Stimulated activated naive CD8-positive, alpha-beta T cell treated with anti-CD3 and anti-CD28 coated beads, Interleukin-15, Interleukin-2, amounts not matched to agents 100 U/mL and 50 U/mL, for 24 hours (primary cell): ENCODE measurements around the gene CASP10.
A peak's percentile ranks its signal among the peaks of the same experiment; 100 is the strongest.
"Not testable (repeated sequence)": the region's sequence is repeated elsewhere in the genome, so short reads cannot be mapped to it uniquely, and the experiment has no call there.

Experiments
- ATAC-seq: fragments of 150-1000 bp; cut with Tn5 transposase; one replicate; pipeline ENCODE4 v1.10.0; 2021
- DNase-seq: peaks from one replicate; pipeline ENCODE4 v3.0.0; 2021

The CASP10 gene

DNA sequence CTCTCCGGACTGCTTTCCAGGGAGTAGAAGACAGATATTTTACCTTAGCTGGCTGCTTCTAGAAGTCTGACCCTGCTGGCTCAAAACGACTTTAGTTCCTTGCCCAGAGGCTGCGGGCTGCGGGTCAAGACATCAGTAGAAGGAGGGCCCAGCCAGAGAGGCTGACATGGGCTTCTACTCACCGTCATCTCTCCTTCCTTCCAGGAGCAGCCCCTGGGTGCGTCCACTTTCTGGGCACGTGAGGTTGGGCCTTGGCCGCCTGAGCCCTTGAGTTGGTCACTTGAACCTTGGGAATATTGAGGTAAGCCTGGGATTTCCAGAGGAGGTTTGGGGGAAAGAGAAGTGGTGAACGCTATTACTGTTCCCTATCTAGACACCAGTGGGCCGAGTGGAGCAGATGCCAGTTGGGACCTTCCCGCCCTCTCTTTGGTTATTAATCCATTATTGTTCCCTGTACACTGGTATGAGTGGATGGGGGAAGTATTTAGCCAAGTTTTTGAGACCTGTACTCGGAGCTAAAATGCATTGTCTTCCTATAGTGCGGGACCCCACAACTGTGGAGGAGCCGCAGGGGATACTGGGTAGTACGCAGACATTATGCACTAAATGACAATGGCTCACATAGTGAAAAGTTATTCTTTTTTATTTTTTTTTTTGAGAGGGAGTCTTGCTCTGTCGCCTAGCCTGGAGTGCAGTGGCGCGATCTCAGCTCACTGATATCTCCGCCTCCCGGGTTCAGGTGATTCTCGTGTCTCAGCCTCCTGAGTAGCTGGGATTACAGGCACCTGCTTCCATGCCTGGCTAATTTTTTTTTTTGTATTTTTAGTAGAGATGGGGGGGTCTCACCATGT is 51.1 kb downstream of the CASP10 start:
- DNase-seq (peak; percentile 40), ATAC-seq (no peak)

DNA sequence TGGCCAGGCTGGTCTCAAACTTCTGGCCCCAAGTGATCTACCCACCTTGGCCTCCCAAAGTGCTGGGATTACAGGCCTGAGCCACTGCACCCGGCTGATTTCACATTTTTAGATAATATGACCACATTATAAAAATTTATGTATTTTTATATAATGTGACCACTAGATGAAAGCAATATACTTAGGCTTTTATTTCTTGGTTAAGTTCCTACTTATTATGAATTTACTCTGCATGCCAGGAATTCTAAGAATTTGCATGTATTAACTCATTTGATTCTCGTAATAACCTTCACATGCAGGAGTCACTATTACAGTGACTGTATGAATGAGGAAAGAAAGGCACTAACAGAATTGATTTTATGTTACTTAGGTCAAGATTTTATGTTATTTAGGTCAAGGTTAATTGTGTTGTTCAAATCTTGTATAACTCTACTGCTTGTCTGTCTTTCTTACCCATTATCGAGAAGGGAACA is 51.8 kb downstream of the CASP10 start:
- DNase-seq (no peak), ATAC-seq (no peak)

DNA sequence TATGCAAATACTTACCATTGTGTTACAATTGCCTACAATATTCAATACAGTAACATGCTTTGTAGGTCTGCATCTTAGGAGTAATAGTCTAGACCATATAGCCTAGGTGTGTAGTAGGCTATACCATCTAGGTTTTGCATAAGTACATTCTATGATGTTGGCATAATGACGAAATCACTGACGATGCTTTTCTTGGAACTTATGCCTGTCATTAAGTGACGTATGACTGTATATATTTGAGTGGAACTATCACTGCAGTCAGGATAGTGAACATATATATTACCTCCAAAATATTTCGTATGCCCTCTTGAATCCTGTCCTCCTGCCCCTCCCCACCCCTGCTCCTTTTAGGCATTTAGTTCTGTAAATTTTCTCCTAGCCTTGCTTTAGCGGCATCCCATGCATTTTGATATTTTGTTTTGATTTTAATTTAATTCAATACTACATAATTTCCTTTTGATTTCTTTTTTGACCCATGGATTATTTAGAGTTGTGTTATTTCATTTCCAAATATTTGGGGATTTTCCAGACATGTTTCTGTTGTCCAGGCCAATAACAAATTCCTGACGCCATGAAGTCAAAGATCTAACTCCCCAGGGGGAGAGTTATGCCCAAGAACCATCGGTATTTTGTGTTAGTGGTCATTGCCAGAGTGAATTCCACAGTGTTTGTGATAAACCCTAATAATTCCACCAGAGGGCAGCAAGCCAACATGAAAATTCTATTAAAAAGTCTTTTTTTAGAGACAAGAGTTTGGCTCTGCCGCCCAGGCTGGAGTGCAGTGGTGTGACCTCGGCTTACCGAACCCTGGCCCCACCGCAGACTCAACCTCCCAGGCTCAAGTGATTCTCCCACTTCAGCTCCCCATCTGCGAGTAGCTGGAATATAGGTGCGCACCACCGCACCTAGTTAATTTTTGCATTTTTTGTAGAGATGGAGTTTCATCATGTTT is 53.2 kb downstream of the CASP10 start:
- ATAC-seq (no peak), DNase-seq (peak; percentile 37)

DNA sequence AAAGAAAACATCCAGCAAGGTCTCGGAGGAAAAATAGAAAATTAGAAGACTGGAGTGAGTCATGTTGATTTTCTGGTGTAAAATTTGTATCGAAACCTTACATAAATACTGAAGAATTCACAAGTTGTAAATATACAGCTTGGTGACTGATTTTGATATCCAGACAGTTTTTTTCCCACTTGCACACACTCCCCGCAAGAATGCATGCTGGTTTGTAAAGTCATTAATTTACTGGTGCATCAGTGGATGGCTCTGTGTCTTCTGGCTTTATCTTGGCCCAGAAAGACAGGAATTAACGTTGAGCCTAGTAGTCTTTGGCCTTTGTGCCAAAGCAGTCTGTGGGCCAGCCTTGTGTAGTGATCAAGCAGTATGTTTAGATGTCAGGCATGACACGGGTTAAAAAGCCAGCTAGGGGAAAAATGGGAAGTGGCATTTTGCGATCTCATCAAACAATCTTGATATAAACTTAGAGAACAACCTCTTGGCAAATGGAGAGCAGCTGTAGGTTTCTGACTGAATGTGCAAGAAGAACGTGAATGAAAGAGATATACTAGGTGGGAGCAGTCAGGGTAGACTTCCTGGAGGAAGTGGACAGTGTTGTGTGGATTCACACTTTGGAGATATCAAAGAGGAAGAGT is 54.7 kb downstream of the CASP10 start:
- no peak for DNase-seq

GRCh38 chr2:201239167-201239935 is 56.4 kb downstream of the CASP10 start:
- ATAC-seq: not testable (repeated sequence)

More for the DNA sequence above, 54.7 kb downstream of the CASP10 start:
- ATAC-seq: no peak

GRCh38 chr2:201242571-201243277 is 59.8 kb downstream of the CASP10 start:
- DNase-seq: no peak
- ATAC-seq: no peak

More at GRCh38 chr2:201239167-201239935, 56.4 kb downstream of the CASP10 start:
- DNase-seq: not testable (repeated sequence)

DNA sequence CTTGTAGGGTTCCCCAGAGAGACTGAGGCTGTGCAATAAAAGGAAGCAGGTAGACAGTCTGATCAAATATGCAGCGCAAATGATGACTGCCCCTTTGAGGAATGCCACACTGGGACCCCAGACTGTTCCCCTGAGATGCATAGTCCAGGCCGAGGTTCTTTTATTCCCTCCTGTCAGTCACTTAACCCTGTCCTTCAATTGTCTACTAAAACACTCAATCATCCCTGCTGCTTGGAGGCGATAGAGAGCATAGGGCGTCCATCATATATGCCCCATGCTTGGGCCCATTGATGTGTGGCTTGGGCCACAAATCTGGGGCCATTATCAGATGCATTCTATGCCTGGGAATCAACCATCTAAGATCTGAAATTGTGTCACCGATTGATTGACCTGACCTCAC is 61.9 kb downstream of the CASP10 start:
- DNase-seq (no peak), ATAC-seq (no peak)

DNA sequence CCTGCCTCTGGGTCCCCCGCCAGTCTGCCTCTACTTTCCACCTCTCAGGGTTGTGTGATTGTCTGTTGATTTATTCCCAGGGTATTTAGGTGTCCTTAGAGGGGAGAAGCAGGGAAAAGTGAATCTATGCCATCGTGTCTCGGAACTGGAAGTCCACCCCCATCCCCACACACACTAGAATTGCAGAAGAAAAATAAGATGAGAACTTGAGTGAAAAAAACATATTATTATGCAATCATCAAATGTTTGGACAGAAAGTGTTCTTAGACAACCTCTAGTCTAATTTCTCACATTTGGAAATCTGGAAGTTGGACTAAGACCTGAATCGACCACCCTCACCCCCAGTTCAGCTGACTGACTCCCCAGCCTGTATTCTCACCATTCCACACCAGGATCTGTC is 63.3 kb downstream of the CASP10 start:
- ATAC-seq: no peak

DNA sequence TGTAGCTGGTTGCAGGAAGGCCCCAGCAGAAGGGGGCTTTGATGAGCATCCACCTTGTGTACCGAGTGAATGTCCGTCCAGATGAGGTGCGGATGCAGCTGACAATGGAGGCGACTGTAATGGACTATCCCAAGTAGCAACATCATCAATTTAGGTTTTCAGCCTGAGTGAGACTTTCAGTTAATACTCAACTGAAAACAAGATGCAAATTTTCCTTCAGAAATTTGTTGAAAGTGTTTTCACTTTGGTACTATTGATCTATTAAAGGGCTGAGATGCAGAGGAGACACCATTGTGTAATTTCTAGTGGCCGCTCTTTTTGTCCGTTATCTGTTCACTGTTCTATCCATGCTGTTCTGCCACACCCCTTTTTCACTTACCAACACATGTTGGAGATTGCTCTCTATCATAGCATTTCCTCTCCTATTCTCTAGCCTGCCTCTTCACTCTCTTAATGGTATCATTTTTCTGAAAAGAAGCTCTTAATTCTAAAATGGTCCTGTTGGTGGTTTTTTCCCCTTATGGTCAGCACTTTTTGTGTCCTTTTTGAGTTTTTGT is 65.4 kb downstream of the CASP10 start:
- DNase-seq (no peak), ATAC-seq (no peak)

More for the DNA sequence above, 63.3 kb downstream of the CASP10 start:
- DNase-seq: no peak

DNA sequence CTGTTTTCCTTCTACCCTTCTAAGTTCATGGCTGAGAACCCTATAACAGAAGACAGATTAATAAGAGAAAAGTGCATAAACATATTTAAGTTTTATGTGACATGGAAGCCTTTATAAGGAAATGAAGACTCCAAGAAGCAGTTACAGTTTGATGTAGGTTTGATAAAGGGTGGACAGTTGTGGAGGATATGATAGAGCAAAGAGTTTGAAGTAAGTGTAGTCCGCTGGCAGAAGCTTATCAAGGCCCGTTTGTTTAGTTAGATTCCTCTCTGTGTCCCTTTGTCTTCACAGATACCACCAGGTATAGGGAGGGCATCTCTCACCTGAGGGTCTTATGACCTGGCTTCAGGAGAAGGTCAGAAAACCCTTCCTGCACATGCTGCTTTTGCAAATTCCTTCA is 66.9 kb downstream of the CASP10 start:
- no peak for ATAC-seq
- no peak for DNase-seq

- no peak for DNase-seq
- ATAC-seq: no peak
Measured at GRCh38 chr2:201250741-201251140, 67.8 kb downstream of the CASP10 start.

GRCh38 chr2:201254081-201254730 is 71.3 kb downstream of the CASP10 start:
- peak; percentile 30 for DNase-seq
- peak; percentile 8 for ATAC-seq

- no peak for DNase-seq
- no peak for ATAC-seq
Measured at GRCh38 chr2:201255408-201256033, 72.6 kb downstream of the CASP10 start.

GRCh38 chr2:201256082-201256481 is 73.1 kb downstream of the CASP10 start:
- no peak for DNase-seq
- no peak for ATAC-seq

GRCh38 chr2:201257381-201257955 is 74.5 kb downstream of the CASP10 start:
- peak; percentile 47 for DNase-seq

DNA sequence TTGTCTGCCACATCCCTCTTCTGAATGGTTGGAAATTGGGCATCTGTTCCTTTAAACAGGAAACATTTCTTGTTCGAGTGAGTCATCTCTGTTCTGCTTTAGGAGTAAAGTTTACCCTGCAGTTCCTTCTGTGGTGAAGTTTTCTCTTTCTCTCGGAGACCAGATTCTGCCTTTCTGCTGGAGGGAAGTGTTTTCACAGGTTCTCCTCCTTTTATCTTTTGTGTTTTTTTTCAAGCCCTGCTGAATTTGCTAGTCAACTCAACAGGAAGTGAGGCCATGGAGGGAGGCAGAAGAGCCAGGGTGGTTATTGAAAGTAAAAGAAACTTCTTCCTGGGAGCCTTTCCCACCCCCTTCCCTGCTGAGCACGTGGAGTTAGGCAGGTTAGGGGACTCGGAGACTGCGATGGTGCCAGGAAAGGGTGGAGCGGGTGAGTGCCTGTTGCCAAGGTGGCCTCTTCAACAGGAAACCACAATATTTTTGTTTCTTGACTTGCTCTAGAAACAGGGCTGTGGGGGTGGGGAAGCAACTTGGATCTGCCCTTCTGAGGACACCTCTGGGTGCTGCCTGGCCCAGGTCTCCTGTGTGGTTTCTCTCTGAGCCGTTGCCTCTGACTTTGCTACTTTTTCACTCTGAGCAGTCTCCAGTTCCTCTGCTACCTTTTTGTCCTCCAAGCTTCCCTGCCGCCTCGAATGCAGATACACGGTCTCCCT is 75.2 kb downstream of the CASP10 start:
- ATAC-seq: peak; percentile 68
- DNase-seq: peak; percentile 90

More at GRCh38 chr2:201257381-201257955, 74.5 kb downstream of the CASP10 start:
- peak; percentile 21 for ATAC-seq

- no peak for ATAC-seq
- no peak for DNase-seq
Measured at GRCh38 chr2:201258666-201259615, 76.0 kb downstream of the CASP10 start.
